ENCODE measurements around the gene RNH1.

The RNH1 gene

GRCh38 chr11:545171-545570 is 38.1 kb upstream of the RNH1 start:
- TF ChIP-seq CTCF (IDR thresholded peaks at IDR 0.05; ENCODE audit: low read length, missing control alignments), result no peak
- no peak for DNase-seq (ENCODE audit: low read depth)
- H3K4me3 ChIP-seq (replicated peaks; ENCODE audit: low read depth, low read length), result no peak overlapping the region

DNA sequence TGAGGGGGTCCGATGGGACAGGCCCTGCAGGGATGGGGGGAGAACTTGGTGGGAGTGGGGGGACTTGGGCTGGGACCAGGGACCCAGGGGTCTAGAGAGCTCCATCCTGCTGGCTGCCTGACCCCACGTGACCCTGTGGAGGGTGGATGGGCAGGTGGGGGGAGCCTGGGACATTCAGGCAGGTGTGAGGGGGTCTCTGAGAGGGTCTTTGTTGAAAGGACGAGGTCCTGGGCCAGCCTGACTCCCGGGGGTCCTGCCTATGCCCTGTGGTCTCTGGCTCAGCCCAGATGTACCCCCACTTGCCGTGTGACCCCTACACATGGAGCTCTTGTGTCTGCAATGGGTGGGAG is 37.8 kb upstream of the RNH1 start:
- no peak overlapping the region for H3K4me3 ChIP-seq (replicated peaks; ENCODE audit: low read depth, low read length)
- TF ChIP-seq CTCF (IDR thresholded peaks at IDR 0.05; ENCODE audit: low read length, missing control alignments), result no peak
- DNase-seq (ENCODE audit: low read depth), result no peak

GRCh38 chr11:541433-541885 is 34.4 kb upstream of the RNH1 start:
- DNase-seq (ENCODE audit: low read depth), result no peak
- TF ChIP-seq CTCF (IDR thresholded peaks at IDR 0.05; ENCODE audit: low read length, missing control alignments), result no peak
- no peak overlapping the region for H3K4me3 ChIP-seq (replicated peaks; ENCODE audit: low read depth, low read length)

DNA sequence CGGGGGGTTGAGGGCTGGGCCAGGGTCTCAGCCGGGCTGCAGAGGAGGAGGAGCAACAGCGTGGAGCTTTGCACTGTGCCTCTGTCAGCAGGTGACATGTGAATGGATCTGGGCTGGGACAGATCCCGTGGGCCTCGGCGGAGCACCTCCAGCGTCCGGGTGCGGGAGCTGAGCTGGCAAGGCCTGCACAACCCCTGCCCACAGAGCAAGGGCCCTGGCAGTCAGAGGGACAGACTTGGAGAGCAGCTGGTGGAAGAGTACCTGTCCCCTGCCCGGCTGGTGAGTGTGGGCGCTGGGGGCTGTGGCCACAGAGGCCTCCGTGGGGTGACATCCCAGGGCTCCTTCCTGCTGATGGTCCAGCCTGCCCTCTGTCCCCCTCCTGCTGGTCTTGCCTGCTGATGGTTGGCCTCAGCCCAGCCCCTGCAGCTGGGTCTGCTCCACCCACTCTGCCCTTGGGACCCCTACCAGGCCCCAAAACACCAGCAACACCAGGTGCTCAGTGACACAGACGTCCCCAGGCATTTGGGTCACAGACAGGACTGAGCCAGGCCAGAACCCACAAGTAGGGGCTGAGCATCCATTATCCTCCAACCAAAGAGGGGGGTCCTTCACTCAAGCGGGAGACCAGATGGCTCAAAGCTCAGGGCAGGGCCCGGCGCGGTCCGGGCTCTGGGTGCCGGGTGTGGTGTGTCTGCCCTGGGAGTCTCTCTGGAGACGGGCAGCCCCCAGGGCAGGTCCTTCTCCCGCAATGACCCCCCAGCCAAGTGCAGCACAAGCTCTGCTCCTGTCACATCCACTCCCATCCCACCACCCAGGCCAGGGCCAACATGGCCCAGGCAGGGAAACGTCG is 33.8 kb upstream of the RNH1 start:
- DNase-seq (ENCODE audit: low read depth), result no peak

GRCh38 chr11:539971-540481 is 33.0 kb upstream of the RNH1 start:
- no peak for DNase-seq (ENCODE audit: low read depth)
- no peak overlapping the region for H3K4me3 ChIP-seq (replicated peaks; ENCODE audit: low read depth, low read length)
- no peak for TF ChIP-seq CTCF (IDR thresholded peaks at IDR 0.05; ENCODE audit: low read length, missing control alignments)

More for the DNA sequence above, 33.8 kb upstream of the RNH1 start:
- TF ChIP-seq CTCF (IDR thresholded peaks at IDR 0.05; ENCODE audit: low read length, missing control alignments), result no peak
- no peak overlapping the region for H3K4me3 ChIP-seq (replicated peaks; ENCODE audit: low read depth, low read length)

DNA sequence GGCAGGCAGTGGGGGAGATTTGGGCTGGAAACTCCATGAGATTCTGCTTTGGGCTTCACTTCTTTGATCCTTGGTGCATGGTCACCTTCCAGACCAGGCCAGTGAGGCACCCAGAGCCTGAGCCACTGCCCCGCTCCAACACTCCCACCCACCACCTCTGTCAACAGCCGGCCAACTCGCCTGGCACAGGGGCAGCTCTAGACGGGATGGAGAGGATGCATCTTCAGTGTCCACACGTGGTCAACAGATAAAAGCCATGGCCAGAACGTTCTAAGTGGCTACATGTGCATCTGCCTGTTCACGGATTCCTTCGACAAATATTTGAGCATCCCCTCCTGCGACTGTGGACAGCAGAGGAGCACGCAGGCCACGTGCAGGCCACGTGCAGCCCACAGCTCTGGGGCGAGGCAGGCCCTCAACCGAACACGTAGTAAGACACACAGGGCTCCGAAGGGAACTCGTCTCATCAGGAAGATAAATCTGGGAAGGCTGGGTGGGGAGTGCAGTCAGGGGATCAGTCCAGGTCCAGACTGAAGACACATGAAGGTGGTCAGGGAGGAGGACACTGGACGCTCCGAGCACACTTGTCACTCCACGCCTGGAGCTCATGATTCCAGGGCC is 31.5 kb upstream of the RNH1 start:
- H3K4me3 ChIP-seq (replicated peaks; ENCODE audit: low read depth, low read length), result no peak overlapping the region
- no peak for DNase-seq (ENCODE audit: low read depth)
- TF ChIP-seq CTCF (IDR thresholded peaks at IDR 0.05; ENCODE audit: low read length, missing control alignments), result no peak

All from fibroblast of pulmonary artery (primary cell).